Activated B cell treated with CpG ODN at 0.5 μM for 24 hours (primary cell): ENCODE data around the gene PCP4. TPM values are rescaled to one million over a fixed set of nuclear protein-coding genes. Genes with fewer than 3 reads are reported as not detected.

Source experiments
- ATAC-seq: fragments of 200-7000 bp; cut with Tn5 transposase; one replicate; pipeline ENCODE4 v1.10.0; 2021; ENCODE audit warnings: low read depth, mild to moderate bottlenecking, moderate library complexity
- CTCF ChIA-PET: fragments of 350-600 bp; sonication (Branson Sonifier 250); formaldehyde crosslinking; loops from one replicate; lab custom pipeline; 2021; ENCODE audit warnings: antibody characterized with exemption; lab: Charles Lee
- POLR2A ChIA-PET: fragments of 350-600 bp; sonication (Branson Sonifier 250); formaldehyde crosslinking; loops from one replicate; lab custom pipeline; 2021; ENCODE audit warnings: antibody characterized with exemption; lab: Charles Lee
- DNase-seq: peaks from one replicate; pipeline ENCODE4 v3.0.0; 2022
- H3K27ac Mint-ChIP-seq: one replicate; pipeline ENCODE4 v1.8.0; 2020; ENCODE audit warnings: mixed read lengths
- H3K27me3 Mint-ChIP-seq: one replicate; pipeline ENCODE4 v1.8.0; 2021; ENCODE audit warnings: mixed read lengths
- H3K36me3 Mint-ChIP-seq: one replicate; pipeline ENCODE4 v1.8.0; 2021; ENCODE audit warnings: low read depth, mixed read lengths
- H3K4me1 Mint-ChIP-seq: one replicate; pipeline ENCODE4 v1.8.0; 2021; ENCODE audit warnings: mixed read lengths
- H3K4me3 Mint-ChIP-seq: one replicate; pipeline ENCODE4 v1.8.0; 2020; ENCODE audit warnings: mild to moderate bottlenecking, mixed read lengths
- H3K9me3 Mint-ChIP-seq: one replicate; pipeline ENCODE4 v1.8.0; 2020; ENCODE audit warnings: mixed read lengths
- intact Hi-C: fragments of 100-400 bp; cut with micrococcal nuclease; formaldehyde crosslinking; loops from one replicate; pipeline ENCODE4 v1.15.1; 2024
- total RNA-seq: library from RNA; stranded (reverse); gene quantifications from 2 replicates; pipeline ENCODE4 v1.2.3, GENCODE V29; 2022
- TF ChIP-seq, protein P1 (sequence below): fragments of 200-600 bp; IDR thresholded peaks from one replicate; pipeline ENCODE4 v1.8.0; 2022; ENCODE audit warnings: antibody characterized with exemption, mild to moderate bottlenecking

The PCP4 gene
- total RNA-seq, 1 donor from 2014 or later: not detected

GRCh38 chr21:39837861-39838359, 29.3 kb upstream of the PCP4 start:
- Mint-ChIP-seq H3K9me3 (no peaks in the 10 kb centered on the region), H3K36me3 (no peaks in the 10 kb centered on the region), H3K27ac (no peak overlapping the region), H3K4me3 (no peak overlapping the region), H3K4me1 (no peaks in the 10 kb centered on the region), H3K27me3 (no peaks in the 10 kb centered on the region)
- TF ChIP-seq, protein P1, sequence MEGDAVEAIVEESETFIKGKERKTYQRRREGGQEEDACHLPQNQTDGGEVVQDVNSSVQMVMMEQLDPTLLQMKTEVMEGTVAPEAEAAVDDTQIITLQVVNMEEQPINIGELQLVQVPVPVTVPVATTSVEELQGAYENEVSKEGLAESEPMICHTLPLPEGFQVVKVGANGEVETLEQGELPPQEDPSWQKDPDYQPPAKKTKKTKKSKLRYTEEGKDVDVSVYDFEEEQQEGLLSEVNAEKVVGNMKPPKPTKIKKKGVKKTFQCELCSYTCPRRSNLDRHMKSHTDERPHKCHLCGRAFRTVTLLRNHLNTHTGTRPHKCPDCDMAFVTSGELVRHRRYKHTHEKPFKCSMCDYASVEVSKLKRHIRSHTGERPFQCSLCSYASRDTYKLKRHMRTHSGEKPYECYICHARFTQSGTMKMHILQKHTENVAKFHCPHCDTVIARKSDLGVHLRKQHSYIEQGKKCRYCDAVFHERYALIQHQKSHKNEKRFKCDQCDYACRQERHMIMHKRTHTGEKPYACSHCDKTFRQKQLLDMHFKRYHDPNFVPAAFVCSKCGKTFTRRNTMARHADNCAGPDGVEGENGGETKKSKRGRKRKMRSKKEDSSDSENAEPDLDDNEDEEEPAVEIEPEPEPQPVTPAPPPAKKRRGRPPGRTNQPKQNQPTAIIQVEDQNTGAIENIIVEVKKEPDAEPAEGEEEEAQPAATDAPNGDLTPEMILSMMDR: no peak
- ChIA-PET POLR2A (no interaction called here), CTCF (no interaction called here)
- ATAC-seq (no peak), DNase-seq (no peak)
- intact Hi-C loops: no loop called here

DNA sequence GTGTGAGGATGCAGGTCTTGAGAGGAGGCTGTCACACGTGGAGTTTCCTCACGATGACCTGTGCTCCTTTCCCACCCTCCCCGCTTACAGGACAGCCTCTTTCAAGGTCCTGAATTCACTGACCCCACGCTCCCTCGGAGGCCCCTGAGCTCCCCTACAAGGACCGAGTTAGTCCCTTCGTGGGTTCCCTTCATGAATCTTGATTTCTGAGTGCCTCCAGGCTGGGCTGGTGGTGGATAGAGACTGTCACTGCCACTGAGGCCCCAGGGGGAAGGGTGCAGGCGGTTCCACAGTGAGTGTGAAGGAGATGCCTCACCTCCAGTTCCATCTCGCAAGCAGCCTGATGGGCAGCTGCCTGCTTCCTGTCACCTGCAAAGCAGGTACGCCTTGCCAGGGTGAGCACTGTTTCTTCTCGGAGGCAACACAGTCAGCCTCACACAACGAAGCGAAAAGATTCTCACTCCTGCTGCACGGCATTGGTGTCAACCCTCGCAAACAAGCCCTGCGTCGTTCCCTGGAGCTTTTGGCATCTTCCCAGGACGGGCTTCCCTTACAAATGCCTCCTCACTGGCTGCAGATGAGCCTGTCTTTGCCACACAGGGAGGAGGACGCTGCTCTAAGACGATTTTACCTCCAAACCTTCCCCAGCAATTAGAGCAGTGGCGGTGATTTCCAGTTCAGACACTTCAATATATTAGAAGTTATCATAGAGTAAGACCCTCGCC, 26.7 kb upstream of the PCP4 start:
- intact Hi-C loops: no loop called here
- TF ChIP-seq, protein P1: no peak
- Mint-ChIP-seq H3K27me3 (no peaks in the 10 kb centered on the region), H3K4me1 (no peaks in the 10 kb centered on the region), H3K36me3 (no peaks in the 10 kb centered on the region), H3K27ac (no peak overlapping the region), H3K9me3 (peaks cover 3% of the 10 kb centered on the region), H3K4me3 (no peak overlapping the region)
- ChIA-PET CTCF (no interaction called here), POLR2A (no interaction called here)
- ATAC-seq (no peak), DNase-seq (no peak)

DNA sequence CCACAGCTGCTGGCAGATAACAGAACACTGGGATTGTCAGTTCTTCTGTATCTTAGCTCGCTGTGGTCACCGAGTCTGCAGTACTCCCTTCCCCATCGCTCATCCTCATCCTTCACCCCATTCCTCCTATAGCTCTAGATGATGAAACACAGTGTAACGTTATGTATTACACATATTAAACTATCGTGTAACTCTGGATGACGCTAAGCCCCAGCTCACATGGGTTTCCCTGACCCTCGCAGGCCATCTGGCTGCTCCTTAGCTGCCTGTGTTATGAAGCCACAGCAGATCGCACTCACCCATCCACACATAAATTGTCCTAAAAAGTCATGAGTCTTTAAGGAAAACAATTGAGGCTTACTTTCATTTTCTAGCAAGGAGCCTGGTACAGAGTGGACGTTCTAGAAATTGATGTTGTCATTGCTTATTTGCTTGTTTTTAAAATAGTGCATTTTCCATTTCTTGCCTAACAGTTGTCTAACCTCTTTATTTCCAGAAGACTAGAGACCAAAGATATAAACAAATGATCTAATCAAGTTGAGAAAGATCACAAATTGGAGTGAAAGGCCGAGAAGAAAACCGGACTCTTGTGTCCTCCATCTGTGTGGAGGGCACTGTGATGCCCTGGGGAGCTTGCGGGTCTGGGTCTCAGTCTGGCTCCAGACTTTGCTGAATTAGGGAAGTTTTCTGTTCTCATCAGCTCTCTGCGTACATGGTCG, 24.3 kb upstream of the PCP4 start:
- intact Hi-C loops: no loop called here
- H3K4me3 Mint-ChIP-seq: no peak overlapping the region
- TF ChIP-seq, protein P1: no peak
- no peaks in the 10 kb centered on the region for H3K27me3 Mint-ChIP-seq
- ATAC-seq: no peak
- ChIA-PET POLR2A (no interaction called here), CTCF (no interaction called here)
- H3K27ac Mint-ChIP-seq: no peak overlapping the region
- H3K36me3 Mint-ChIP-seq: no peaks in the 10 kb centered on the region
- peaks cover 5% of the 10 kb centered on the region for H3K9me3 Mint-ChIP-seq
- no peaks in the 10 kb centered on the region for H3K4me1 Mint-ChIP-seq
- no peak for DNase-seq

DNA sequence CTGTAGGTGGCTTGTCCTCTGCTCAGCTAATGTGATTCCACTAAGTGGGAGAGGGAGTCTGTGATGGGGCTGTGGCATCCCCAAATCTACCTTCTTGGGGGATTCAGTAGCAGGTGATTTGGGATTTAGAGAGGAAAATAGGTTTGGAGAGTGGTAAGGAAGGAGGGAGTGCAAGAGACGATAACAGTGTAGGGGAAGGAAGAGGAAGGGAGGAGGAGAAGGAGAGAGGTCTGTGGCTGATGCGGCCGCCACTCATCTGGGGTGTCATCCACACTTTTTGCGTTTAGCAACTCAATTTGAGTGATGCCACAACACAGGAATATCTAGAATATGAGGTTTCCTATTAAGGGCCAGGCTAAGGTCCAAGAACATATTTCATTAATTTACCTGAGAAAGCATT, 23.8 kb upstream of the PCP4 start:
- no peaks in the 10 kb centered on the region for H3K27me3 Mint-ChIP-seq
- no peak overlapping the region for H3K27ac Mint-ChIP-seq
- H3K4me1 Mint-ChIP-seq: no peaks in the 10 kb centered on the region
- DNase-seq: no peak
- TF ChIP-seq, protein P1: no peak
- no peak for ATAC-seq
- CTCF ChIA-PET: no interaction called here
- POLR2A ChIA-PET: no interaction called here
- peaks cover 5% of the 10 kb centered on the region for H3K9me3 Mint-ChIP-seq
- H3K36me3 Mint-ChIP-seq: no peaks in the 10 kb centered on the region
- intact Hi-C loops: no loop called here
- H3K4me3 Mint-ChIP-seq: no peak overlapping the region

DNA sequence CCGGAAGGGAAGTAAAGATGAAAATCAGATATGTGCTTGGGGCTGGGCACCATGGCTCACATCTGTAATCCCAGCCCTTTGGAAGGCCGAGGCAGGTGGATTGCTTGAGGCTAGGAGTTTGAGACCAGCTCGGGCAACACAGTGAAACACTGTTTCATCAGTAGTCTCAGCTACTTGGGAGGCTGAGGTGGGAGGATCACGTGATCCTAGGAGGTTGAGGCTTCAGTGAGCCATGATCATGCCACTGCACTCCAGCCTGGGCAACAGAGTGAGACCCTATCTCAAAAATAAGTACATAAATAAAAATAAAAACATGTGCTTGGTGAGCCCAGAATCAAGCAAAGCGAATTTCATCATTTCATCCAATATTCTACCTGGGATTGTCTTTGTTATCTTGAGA, 23.3 kb upstream of the PCP4 start:
- Mint-ChIP-seq H3K4me1 (no peaks in the 10 kb centered on the region), H3K27me3 (no peaks in the 10 kb centered on the region), H3K9me3 (peaks cover 5% of the 10 kb centered on the region), H3K4me3 (no peak overlapping the region), H3K27ac (no peak overlapping the region), H3K36me3 (no peaks in the 10 kb centered on the region)
- intact Hi-C loops: no loop called here
- CTCF ChIA-PET: no interaction called here
- DNase-seq: no peak
- TF ChIP-seq, protein P1: no peak
- POLR2A ChIA-PET: no interaction called here
- no peak for ATAC-seq
